Measurements from ENCODE around the gene G6PD. TPM values are rescaled to one million over a fixed set of nuclear protein-coding genes. Genes with fewer than 3 reads are reported as not detected.
"Not testable (repeated sequence)": the region's sequence is repeated elsewhere in the genome, so short reads cannot be mapped to it uniquely, and the experiment has no call there.

G6PD gene
- total RNA-seq, 1 experiment from 2014 or later = 68.7 TPM

- H3K36me3 Mint-ChIP-seq (ENCODE audit: insufficient read depth in 1 of 3, low read depth in 3 of 3); H3K4me3 Mint-ChIP-seq; H3K4ac ChIP-seq (ENCODE audit: low read depth, low read length); H2BK12ac ChIP-seq (ENCODE audit: insufficient read length, low read depth, low read length); DNase-seq; H3K14ac ChIP-seq (ENCODE audit: insufficient read depth, low read length); H2BK20ac ChIP-seq (ENCODE audit: low read depth, low read length, poor library complexity, severe bottlenecking); H4K91ac ChIP-seq (ENCODE audit: insufficient read length, low read depth, low read length); H3K27me3 ChIP-seq (ENCODE audit: insufficient read depth, low read length); H3T11ph ChIP-seq (ENCODE audit: low read length); H3K79me2 ChIP-seq (ENCODE audit: insufficient read depth, low read length); H4K20me1 ChIP-seq (ENCODE audit: control insufficient read depth, insufficient read depth, insufficient read length); H3K27me3 Mint-ChIP-seq (ENCODE audit: low read depth); H3K27ac Mint-ChIP-seq; H2AFZ ChIP-seq (ENCODE audit: low read length); H3K56ac ChIP-seq (ENCODE audit: insufficient read length, low read depth, low read length); H3K9me3 ChIP-seq (ENCODE audit: control insufficient read depth, low read depth, low read length); H3K9me3 Mint-ChIP-seq; H2BK15ac ChIP-seq (ENCODE audit: low read depth, low read length); H3K4me1 ChIP-seq (ENCODE audit: insufficient read depth, low read length); H3K18ac ChIP-seq (ENCODE audit: insufficient read length, low read depth, low read length); H2BK5ac ChIP-seq (ENCODE audit: insufficient read length, low read length); H2AK5ac ChIP-seq (ENCODE audit: insufficient read length, low read length); H3K23me2 ChIP-seq (ENCODE audit: insufficient read length, low read depth, low read length, poor library complexity, severe bottlenecking); H4K5ac ChIP-seq (ENCODE audit: insufficient read length, low read depth, low read length); H4K8ac ChIP-seq (replicated peaks; ENCODE audit: insufficient read length, low read depth, low read length); H3K27ac ChIP-seq (ENCODE audit: insufficient read length, low read depth, low read length); H3K79me1 ChIP-seq (ENCODE audit: insufficient read depth, low read depth, low read length, poor library complexity, severe bottlenecking); H2BK120ac ChIP-seq (ENCODE audit: low read depth, low read length, poor library complexity, severe bottlenecking); H3K9ac ChIP-seq (ENCODE audit: extremely low read depth, insufficient read length, low read length); H3K4me2 ChIP-seq (ENCODE audit: insufficient read depth, insufficient read length, low read length); H3K23ac ChIP-seq (ENCODE audit: insufficient read length, low read depth, low read length); H3K4me1 Mint-ChIP-seq: not testable (repeated sequence)
- no CpG with 5 or more reads among the region's 31 CpGs for WGBS (ENCODE audit: extremely low coverage, insufficient read length, low lambda C conversion rate)
These were observed 13.7 kb upstream of the G6PD start for GRCh38 chrX:154560326-154560725.

DNA sequence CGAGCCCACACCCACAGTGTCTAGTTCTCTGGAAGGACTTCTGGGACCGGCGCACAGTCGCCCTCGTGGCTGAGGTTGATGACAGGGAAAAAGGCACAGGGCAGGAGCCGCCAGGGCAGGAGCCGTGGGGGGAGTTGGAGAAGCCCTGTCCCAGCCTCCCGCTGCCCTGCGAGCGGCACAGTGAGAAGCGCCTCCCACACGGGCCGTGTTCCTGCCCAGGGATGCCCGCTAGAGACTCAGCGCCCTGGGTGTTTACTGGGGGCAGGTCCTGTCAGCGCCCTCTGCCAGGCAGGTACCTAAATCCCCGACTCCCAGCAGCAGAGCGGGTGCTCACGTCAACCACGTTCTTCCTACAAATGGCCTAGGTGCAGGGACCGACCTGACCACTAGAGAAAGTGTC lies 12.2 kb upstream of the G6PD start:
- not testable (repeated sequence) for H4K20me1 ChIP-seq (ENCODE audit: control insufficient read depth, insufficient read depth, insufficient read length); H3K23ac ChIP-seq (ENCODE audit: insufficient read length, low read depth, low read length); H3K27me3 Mint-ChIP-seq (ENCODE audit: low read depth); H3K9me3 ChIP-seq (ENCODE audit: control insufficient read depth, low read depth, low read length); H3K27ac Mint-ChIP-seq; DNase-seq; H3K56ac ChIP-seq (ENCODE audit: insufficient read length, low read depth, low read length); H3K4me3 Mint-ChIP-seq; H3K79me1 ChIP-seq (ENCODE audit: insufficient read depth, low read depth, low read length, poor library complexity, severe bottlenecking); H2BK12ac ChIP-seq (ENCODE audit: insufficient read length, low read depth, low read length); H3K14ac ChIP-seq (ENCODE audit: insufficient read depth, low read length); H2AFZ ChIP-seq (ENCODE audit: low read length); H3K4me1 Mint-ChIP-seq; H3K4me1 ChIP-seq (ENCODE audit: insufficient read depth, low read length); H3K79me2 ChIP-seq (ENCODE audit: insufficient read depth, low read length); H2BK20ac ChIP-seq (ENCODE audit: low read depth, low read length, poor library complexity, severe bottlenecking); H3K27ac ChIP-seq (ENCODE audit: insufficient read length, low read depth, low read length); H4K91ac ChIP-seq (ENCODE audit: insufficient read length, low read depth, low read length); H2BK5ac ChIP-seq (ENCODE audit: insufficient read length, low read length); H2AK5ac ChIP-seq (ENCODE audit: insufficient read length, low read length); H2BK120ac ChIP-seq (ENCODE audit: low read depth, low read length, poor library complexity, severe bottlenecking); H3K18ac ChIP-seq (ENCODE audit: insufficient read length, low read depth, low read length); H4K8ac ChIP-seq (replicated peaks; ENCODE audit: insufficient read length, low read depth, low read length); H3K4ac ChIP-seq (ENCODE audit: low read depth, low read length); H3K27me3 ChIP-seq (ENCODE audit: insufficient read depth, low read length); H2BK15ac ChIP-seq (ENCODE audit: low read depth, low read length); H3T11ph ChIP-seq (ENCODE audit: low read length); H3K23me2 ChIP-seq (ENCODE audit: insufficient read length, low read depth, low read length, poor library complexity, severe bottlenecking); H3K4me2 ChIP-seq (ENCODE audit: insufficient read depth, insufficient read length, low read length); H4K5ac ChIP-seq (ENCODE audit: insufficient read length, low read depth, low read length); H3K9ac ChIP-seq (ENCODE audit: extremely low read depth, insufficient read length, low read length)
- Mint-ChIP-seq H3K36me3 (ENCODE audit: insufficient read depth in 1 of 3, low read depth in 3 of 3) (peaks cover 9 to 17% (median 10%) of the 10 kb centered on the region in 3 experiments), H3K9me3 (peaks cover 17% of the 10 kb centered on the region in 2 experiments)
- WGBS (ENCODE audit: extremely low coverage, insufficient read length, low lambda C conversion rate) = no CpG with 5 or more reads among the region's 21 CpGs

Data from H9 (cell line).